Vagina (tissue), 2 donors: ENCODE measurements around the gene INTS11.

Experiments
- POLR2A ChIP-seq, 2 donors: fragments of 450-650 bp; IDR thresholded peaks; one replicate each; pipeline ENCODE4 v1.6.1; 2017; ENCODE audit warnings: antibody characterized with exemption in 2 of 2, mild to moderate bottlenecking in 2 of 2, moderate library complexity in 2 of 2
- POLR2AphosphoS5 ChIP-seq, 2 donors: sonication (generic); formaldehyde crosslinking; IDR thresholded peaks; one replicate each; pipeline ENCODE4 v1.9.0; 2017; ENCODE audit warnings: antibody characterized with exemption in 2 of 2, mild to moderate bottlenecking in 2 of 2, low read depth in 1 of 2; ENCODE audit not compliant: insufficient read depth in 1 of 2
- TF ChIP-seq, protein P1 (sequence below), 3 experiments: fragments of 450-650 bp in 2 of 3; fragments of 200-600 bp in 1 of 3; sonication (generic) in 1 of 3; IDR thresholded peaks; one replicate each; pipeline ENCODE4 v1.5.1; 2017 to 2019; ENCODE audit warnings: antibody characterized with exemption in 3 of 3, mild to moderate bottlenecking in 2 of 3, moderate library complexity in 2 of 3

DNA sequence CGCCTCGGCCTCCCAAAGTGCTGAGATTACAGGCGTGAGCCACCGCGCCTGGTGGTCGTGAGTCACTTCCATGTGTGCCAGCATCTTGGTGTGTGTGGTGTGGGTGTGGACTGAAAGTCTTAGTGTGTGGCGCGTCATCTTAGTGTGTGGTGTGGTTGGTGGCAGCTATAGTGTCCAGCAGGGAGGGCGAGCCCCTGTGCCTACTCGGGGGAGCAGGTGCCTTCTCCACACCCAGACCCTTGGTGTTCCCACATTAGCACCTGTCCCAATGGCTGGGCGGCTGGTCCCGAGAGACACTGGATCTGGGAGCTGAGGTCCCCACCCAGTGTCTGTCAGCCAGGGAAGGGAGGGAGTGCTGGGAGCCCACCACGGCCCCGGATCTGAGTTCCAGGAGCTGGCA lies 41.5 kb downstream of the INTS11 start:
- TF ChIP-seq, protein P1, sequence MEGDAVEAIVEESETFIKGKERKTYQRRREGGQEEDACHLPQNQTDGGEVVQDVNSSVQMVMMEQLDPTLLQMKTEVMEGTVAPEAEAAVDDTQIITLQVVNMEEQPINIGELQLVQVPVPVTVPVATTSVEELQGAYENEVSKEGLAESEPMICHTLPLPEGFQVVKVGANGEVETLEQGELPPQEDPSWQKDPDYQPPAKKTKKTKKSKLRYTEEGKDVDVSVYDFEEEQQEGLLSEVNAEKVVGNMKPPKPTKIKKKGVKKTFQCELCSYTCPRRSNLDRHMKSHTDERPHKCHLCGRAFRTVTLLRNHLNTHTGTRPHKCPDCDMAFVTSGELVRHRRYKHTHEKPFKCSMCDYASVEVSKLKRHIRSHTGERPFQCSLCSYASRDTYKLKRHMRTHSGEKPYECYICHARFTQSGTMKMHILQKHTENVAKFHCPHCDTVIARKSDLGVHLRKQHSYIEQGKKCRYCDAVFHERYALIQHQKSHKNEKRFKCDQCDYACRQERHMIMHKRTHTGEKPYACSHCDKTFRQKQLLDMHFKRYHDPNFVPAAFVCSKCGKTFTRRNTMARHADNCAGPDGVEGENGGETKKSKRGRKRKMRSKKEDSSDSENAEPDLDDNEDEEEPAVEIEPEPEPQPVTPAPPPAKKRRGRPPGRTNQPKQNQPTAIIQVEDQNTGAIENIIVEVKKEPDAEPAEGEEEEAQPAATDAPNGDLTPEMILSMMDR (IDR thresholded peaks at IDR 0.05): no peak
- TF ChIP-seq POLR2A (IDR thresholded peaks at IDR 0.05): no peak
- TF ChIP-seq POLR2AphosphoS5 (IDR thresholded peaks at IDR 0.05; ENCODE audit: insufficient read depth in 1 of 2, low read depth in 1 of 2): no peak
